NB4 (cell line): ENCODE measurements around the gene KRT83.
"Not testable (repeated sequence)": the region's sequence is repeated elsewhere in the genome, so short reads cannot be mapped to it uniquely, and the experiment has no call there.

ENCODE experiments used
- DNase-seq: peaks from one replicate; pipeline ENCODE4 v3.0.0; 2010; ENCODE audit warnings: low read depth
- H3K4me3 ChIP-seq: one replicate; pipeline ENCODE4 v1.5.1; 2011; ENCODE audit warnings: mild to moderate bottlenecking, low read depth, low read length, moderate library complexity
- CTCF ChIP-seq: IDR thresholded peaks from one replicate; pipeline ENCODE4 v1.5.1; 2012; ENCODE audit warnings: low read depth, low read length
- MAX ChIP-seq: IDR thresholded peaks from 2 replicates; pipeline ENCODE4 v1.6.1; 2011; ENCODE audit warnings: low read depth, low read length
- MYC ChIP-seq: IDR thresholded peaks from 2 replicates; pipeline ENCODE4 v1.6.1; 2011; ENCODE audit warnings: low read depth, low read length
- POLR2A ChIP-seq: IDR thresholded peaks from 2 replicates; pipeline ENCODE4 v1.6.1; 2011; ENCODE audit warnings: mild to moderate bottlenecking; ENCODE audit not compliant: insufficient read length; ENCODE audit errors: extremely low read depth

The KRT83 gene

GRCh38 chr12:52347016-52347415 is 25.8 kb upstream of the KRT83 start:
- TF ChIP-seq MAX (no peak), MYC (no peak), CTCF (no peak), POLR2A (no peak)
- no peak for DNase-seq
- no peak overlapping the region for H3K4me3 ChIP-seq

- TF ChIP-seq CTCF (no peak), MYC (no peak), MAX (no peak), POLR2A (no peak)
- no peak for DNase-seq
Measured at GRCh38 chr12:52346593-52346992, 25.4 kb upstream of the KRT83 start.

GRCh38 chr12:52345041-52345440 is 23.8 kb upstream of the KRT83 start:
- not testable (repeated sequence) for H3K4me3 ChIP-seq, DNase-seq

More at GRCh38 chr12:52346593-52346992, 25.4 kb upstream of the KRT83 start:
- H3K4me3 ChIP-seq = no peak overlapping the region

- TF ChIP-seq POLR2A = no peak
- no peak for TF ChIP-seq MAX
- TF ChIP-seq MYC = no peak
- no peak for TF ChIP-seq CTCF
- DNase-seq = peak; percentile 23
- H3K4me3 ChIP-seq = no peak overlapping the region
Measured at GRCh38 chr12:52344111-52344510, 22.9 kb upstream of the KRT83 start.

GRCh38 chr12:52343550-52343949 is 22.4 kb upstream of the KRT83 start:
- H3K4me3 ChIP-seq = no peak overlapping the region
- no peak for DNase-seq
- TF ChIP-seq MYC = no peak
- TF ChIP-seq MAX = no peak
- no peak for TF ChIP-seq CTCF
- no peak for TF ChIP-seq POLR2A

- TF ChIP-seq MAX (no peak), MYC (no peak), CTCF (no peak), POLR2A (no peak)
- no peak overlapping the region for H3K4me3 ChIP-seq
- DNase-seq = no peak
Measured at GRCh38 chr12:52342781-52343490, 21.7 kb upstream of the KRT83 start.
